Activated T-cell treated with anti-CD3 and anti-CD28 coated beads, Interleukin-2, amount 50 U/mL, for 1 hour (primary cell): ENCODE measurements around the gene SPNS2.
A peak's percentile ranks its signal among the peaks of the same experiment; 100 is the strongest.

ENCODE experiments used
- DNase-seq: peaks from one replicate; pipeline ENCODE4 v3.0.0-alpha.2; 2020

SPNS2 gene

DNA sequence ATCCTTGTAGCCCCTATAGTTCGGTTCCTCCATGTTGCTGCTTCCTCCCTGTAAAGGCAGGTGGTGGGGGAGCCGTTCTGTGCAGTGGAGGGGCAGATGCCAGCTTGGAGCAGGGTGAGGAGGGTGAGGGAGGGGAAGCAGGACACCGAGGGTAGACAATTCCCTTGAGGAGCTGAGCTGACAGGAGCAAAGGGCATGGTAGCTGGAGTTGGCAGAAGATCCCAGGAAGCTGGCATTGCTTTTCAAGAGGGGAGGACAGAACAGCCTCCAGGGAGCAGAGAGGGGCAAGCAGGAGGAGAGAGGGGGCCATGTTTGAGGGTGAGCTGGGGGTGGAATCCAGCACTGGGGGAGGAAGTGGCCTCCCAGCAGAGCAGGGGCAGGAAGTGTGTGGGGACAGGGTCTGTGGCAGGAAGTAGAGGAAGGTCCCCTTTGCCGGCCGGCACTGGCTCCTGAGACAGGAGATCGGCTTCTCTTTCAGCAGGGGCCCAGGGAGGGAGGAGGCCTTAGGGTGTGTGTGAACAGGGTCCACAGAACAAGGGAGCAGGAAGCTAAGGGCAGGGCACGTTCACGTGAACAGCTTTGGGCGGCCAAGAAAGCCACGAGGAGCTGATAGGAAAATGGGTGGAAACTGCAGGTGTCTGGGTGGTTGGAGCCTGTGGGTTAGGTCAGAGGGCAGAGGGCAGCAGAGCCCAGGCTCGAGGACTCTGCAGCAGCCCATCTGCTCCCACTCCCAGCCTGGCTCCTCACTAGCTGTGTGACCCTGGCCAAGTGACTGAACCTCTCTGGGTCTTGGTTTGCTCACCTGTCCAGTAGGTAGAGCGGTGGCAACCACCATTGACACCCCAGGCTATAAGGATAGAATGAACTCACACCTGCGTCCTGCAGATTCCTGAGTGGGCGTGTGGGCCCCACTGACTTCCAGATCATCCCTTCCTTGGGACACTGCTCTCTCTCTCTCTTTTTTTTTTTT, 17.5 kb upstream of the SPNS2 start:
- DNase-seq: no peak

DNA sequence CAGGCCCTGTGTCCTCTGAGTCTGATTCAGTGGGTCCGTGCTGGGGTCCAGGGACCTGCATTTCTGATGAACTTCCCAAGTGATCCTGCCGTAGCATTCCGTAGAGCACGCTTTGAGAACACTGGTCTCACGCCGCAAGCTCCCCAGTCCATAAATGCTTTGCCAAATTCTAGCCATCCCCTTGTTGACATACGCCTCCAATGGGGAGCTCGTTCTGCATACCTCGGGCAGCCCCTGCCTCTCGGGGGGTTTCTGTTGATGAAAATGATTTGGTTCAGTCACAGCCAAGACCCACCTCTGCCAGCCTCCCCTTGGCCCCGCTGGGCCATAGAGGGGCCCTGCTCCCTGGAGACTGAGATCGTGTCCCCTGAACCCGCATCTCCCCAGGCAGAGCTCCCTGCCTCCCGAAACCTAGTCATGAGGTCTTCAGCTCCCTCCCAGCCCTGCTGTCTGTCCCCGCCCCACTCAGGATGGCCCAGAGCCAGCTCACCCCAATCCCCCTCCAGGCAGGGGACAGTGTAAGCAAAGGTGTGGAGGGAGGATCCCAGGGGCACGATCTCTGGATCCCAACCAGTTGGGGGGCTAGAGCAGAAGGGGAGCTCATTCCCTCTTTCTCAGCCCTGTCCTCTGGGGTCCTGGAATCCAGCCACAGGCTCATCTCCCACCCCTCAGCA, 16.2 kb upstream of the SPNS2 start:
- no peak for DNase-seq

DNA sequence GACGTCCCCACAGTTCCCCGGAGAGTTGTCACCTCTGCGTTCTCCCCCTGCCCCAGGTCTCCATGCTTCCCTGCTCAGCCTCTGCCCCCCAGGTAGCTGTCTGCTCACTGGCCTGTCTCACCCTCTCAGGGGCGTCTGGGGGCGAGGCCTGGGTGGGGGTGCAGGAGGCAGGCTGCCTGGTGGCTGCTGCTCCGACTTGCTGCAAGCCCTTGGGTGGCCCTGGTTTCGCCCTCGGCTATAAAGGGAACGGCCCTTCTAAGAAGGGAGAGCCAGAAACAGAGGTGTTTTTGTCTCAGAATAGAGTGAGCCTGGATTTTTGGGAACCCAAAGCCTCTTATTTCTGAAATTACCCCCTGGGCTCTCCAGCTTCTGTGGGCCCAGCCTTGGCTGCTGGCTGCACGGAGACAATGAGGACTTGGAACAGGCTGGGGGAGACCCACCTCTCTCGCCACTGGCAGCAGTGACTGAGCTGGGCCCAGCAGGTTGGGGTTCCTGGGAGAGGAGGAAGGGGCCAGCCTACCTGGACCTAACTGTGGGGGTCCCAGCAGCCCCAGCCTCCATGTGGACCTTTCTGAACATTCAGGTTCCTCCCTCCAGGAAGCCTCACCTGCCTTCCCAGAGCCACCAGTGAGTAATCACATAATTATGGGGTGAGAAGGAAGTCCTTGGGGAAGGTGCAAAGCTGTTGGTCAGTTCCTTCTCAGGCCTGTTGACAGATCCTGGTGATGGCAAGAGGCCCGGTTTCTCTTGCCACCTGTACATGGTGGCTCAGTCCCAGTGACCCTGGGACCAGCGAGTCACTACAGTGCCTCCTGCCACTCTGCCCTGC, 15.5 kb upstream of the SPNS2 start:
- DNase-seq: no peak

DNA sequence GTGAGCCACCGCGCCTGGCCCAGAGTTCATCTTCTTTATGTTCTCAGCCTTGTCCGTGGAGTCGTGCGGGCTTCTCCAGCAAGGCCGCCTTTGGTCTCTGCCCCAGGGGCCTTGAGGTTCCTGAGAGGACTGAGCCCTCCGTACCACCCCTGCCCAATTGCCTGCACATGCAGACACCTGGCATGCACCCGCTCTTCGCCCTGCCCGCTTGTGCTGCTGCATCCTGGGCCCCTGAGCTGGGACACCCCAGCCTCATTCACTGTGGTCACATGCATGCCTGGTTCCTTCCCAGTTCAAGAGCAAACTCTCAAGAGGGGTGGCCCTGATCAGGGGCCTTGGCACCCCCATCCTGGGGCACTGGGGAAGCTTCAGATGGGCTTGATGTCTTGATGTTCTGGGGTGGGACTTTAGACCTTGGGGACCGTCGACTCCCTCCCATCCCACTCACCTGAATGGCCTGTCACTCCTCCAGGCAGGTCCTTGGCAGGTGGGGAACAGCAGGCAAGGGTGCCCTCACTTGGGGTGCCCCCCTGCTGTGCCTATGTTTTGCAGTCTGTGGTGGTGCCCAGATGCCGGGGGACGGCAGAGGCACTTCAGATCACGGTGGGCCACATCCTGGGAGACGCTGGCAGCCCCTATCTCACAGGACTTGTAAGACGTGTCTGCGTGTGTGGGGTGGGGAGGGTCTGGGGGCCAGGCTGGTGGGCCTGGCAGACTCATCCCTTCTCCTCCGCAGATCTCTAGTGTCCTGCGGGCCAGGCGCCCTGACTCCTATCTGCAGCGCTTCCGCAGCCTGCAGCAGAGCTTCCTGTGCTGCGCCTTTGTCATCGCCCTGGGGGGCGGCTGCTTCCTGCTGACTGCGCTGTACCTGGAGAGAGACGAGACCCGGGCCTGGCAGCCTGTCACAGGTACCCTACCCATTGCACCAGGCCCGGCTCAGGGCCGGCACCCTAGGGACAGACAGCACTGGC, 12.7 kb upstream of the SPNS2 start:
- DNase-seq: peak; percentile 65

DNA sequence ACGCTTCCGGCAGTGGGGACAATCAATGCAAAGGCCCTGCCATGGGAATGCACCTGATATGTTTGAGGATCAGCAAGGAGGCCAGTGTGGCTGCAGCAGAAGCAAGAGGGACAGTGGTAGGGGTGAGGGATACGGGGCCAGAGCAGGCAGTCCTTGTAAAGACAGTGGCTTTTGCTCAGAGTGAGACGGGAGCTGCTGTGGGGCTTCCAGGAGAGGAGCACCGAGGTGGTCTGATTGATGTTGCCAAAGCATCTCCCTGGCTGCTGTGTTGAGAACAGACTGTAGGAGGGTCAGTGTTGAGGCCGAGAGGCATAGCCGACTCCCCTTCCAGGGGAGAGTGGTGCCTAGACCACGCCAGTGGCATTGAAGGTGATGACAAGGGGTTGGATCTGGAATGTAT, 11.4 kb upstream of the SPNS2 start:
- no peak for DNase-seq

DNA sequence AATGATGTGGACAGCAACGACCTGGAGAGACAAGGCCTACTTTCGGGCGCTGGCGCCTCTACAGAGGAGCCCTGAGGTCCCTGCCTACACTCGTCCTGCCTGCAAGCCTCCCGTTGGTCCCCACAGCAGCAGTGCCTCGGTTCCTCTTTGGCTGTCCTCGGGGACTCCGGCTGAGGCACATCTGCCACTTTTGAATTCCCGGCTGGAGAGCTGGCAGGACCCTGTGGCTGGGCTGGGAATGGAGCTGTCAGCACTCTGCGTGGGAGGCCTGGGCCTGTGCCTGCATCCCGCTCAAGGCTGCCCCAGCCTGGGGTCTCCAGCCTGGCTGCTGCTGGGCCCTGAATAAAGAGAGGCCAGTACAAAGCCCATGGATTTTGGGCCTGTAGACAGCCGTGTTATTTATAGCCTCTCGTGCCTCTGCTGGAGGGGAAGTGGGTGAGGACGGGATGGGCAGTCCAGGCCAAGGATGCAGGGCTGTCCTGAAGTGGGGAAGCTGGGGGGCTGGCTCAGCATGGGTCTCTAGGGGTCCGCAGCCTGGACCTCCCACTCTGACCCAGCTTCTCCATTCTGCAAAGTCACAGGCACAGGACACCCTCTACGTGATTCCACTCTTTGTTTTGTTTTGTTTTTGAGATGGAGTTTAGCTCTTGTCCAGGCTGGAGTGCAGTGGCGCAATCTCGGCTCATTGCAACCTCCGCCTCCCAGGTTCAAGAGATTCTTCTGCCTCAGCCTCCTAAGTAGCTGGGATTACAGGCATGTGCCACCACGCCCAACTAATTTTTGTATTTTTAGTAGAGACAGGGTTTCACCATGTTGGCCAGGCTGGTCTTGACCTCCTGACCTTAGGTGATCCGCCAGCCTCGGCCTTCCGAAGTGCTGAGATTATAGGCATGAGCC, 10.6 kb upstream of the SPNS2 start:
- no peak for DNase-seq

DNA sequence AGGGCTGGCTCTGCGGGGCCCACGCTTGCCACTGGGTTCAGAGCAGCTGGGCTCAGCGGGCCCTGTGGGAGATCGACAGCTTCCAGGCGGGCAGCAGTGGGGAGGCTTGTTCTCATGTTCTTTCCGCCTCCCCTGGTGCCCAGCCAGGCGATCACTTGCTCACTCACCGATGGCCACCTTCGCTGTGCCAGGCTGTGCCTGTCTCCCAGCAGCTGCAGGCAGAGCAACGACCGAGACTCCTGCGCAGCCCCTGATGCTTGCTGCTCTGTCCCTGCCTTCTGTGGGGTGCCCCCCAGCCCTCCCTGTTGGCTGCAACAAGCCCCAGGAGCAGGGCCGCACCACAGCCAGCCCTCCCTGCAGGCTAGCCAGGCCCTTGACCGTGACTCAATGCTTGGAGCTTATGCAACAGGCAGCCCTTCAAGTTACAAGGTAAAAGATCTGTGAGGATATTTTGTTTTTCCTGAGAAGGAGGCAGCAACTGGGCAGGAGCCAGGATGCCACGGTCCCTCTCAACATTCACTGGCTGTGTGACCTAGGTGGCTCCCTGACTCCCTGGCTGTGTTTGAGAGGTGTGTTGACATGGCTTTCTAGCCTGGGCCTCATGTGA, 9.6 kb upstream of the SPNS2 start:
- no peak for DNase-seq

DNA sequence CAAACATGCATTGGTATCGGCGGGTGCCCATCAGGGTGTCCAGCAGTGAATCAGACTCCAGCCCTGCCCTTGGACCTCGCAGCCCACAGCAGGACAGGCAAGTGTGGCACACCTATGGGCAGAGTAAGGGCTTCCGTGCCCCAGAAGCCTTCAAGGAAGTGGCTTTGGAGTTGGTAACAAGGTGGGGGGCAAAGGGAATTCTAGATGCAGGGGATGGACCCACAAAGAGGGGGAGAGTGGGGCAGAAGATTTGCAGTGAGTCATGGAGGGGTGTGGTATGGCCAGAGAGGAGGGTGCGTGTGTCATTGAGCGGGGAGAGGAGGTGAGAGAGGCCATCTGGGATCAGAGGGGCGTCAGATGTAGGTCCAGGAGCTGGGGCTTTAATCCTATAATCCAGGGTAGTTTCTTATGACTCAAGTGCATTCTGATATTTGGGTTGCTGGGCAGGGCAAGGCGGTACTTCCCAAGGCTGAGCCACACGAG, 8.5 kb upstream of the SPNS2 start:
- no peak for DNase-seq

DNA sequence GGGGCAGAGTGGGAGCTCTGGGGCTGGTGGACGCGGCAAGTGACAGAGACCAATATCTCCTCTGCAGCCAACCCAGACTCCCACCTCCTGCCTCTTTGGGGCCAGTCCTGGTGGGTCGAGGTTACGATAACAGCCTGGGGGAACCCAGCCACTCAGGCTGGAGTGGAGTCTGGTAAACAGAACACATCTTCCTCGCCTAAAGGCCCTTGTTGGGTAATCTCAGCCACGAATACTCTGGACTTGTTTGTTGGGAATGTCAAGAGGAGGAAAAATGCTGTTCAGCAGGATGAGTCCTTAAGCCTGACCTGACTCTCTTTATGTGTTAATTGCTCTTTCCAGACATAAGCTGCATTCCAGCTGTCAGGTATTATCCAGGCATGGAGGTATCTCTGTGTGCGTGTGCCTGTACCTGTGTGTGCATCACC, 8.0 kb upstream of the SPNS2 start:
- no peak for DNase-seq

DNA sequence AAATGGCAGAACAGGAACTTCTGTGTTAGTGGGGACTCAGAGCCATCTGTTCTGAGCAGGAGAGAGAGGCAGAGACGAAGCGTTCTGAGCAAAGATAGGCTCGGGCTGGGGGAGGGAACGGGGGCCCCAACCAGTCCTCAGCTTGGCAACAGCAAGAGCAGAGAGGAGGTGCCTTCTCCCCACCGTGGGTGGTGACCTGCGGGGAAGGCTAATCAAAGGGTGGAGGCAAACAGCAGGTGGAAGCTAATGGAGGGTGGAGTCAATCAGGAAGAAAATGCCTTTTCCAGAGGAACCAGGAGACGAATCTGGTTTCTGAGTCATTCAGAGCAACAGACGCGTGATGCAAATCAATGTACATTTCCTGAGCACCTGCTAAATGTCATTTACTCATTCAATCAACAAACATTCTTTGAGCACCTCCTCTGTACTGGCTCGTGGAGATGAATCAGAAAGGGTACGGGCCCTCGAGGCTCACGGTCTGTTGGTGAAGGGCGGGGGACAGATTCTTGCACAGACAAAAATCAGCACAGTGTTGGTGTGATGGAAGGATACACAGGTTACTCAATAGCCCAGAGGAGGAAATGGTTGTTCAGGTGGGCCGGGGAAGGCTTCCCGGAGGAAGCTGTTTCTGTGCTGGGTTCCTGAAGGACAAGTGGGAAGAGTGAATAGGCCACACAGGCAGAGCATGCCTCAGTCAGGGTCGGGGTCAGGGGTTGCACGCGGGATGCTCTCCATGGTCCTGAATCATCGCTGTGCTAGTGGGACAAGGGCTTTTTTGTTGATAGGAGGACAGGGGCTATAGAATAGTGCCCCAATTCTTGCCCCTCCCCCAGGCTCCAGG, 5.7 kb upstream of the SPNS2 start:
- no peak for DNase-seq

DNA sequence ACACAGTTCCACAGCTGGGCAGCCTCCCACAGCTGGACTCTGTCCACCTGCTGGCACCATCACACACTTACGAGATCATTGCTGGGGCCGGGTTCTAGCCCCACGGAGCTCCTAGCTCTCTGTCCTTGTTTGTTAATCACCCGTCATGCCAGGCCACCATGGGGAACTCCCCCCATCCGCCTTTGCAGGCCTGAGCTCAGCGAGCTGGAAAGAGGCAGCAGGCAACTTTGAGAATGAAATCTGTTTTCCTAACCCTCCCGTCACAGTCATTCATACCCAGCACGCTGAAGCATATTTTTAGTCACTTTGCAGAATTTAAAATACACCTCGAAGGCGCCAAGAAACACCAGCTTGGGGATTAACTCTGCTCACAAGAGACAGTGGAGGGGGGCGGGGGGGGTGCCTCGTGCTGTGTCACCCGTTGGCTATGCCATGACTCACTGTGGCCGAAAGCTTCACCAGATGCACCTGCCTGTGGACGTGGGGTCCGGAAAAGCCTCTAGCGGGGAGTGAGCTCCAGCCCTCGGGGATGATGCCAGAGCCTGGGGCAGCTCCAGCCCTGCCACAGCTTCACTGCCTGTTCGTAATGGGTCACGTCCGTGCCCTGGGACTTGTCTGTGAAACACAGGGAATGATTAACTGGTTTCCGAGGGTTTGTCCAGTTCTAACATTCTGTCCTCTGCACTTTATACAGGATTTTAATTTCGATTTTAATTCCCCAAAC, 1.4 kb upstream of the SPNS2 start:
- no peak for DNase-seq

DNA sequence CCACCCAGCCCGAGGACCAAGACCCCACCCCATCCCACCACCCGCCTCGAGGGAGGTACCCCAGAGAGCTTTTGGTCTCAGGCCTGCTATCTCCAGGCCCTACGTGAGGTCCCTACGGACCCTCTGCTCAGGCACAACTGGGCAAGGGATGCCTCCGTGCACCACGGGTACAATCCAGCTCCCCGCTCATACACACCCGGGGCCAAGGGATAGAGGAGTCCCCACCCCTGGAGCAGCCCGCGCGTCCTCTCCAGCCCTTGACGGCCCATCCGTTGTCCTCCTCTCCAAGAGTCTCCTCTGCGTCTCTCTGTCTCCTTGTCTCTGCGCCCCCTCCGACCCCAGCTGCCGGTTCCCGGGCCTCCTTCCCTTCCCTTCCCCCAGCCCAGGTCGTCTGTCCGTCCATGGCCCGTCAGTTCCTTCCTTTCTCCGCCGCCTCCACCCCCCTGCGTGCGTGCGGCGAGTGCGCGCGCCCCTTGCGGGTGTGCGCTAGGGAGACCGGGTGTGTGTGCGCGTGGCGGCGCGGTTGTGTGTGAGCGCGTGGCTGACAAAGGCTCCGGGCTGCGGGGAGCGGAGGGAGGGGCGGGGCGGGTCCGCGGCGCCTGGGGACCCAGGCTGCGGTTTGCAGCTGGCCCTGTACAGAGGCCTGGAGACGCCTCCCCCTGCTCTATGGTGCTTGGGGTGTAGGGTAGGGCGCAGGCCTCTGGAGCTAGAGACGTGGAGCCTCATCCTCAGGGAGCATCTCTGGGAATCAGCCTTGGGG, 930 bp downstream of the SPNS2 start:
- peak; percentile 37 for DNase-seq

DNA sequence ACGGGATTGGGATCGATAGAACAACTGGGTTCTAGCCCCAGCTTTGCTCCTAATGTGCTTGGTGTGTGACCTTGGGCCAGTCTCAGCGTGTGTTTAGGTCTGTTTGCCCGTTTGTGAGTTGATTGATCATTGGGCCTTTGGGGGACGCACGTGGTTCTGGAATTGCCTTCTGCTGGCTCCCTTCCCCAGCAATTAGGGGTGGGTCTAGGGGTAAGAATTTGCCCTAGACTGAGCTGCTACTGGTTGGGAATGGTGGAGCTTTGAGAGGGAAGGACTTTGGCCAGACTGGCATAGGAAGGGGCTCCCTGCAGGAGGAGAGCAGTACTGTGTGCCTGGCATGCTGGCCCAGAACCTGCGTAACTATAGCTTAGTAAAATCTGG, 1.5 kb downstream of the SPNS2 start:
- DNase-seq: no peak

DNA sequence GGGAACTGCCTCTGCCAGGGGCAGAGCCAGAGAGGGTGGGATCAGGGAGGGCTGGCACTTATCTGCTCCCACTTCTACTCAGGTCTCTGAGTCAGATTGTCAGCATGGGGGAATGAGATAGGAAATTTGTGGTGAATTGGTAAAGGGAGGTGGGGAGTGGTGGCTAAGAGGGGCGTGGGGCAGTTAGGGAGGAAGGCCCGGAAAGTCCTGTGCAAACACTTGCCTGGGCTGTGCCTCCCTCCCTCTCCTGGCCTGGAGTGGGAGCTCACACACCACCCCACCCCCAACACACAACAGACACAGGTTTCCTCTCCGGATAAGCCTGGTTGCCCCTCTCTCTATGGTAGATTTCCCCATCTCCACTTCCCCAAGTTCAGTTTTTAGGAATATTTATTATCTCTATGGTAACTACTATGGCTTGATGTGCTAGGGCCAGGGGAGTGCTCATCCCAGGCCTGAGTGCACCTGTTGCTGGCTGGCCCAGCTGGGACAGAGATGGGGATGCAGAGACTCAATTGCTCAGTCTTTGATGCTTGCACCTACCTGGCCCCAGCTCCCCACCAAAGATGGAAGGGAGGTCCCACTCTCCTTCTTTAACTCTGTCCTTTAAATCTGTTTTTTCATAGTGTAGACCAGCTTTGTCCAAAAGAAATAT, 2.7 kb downstream of the SPNS2 start:
- DNase-seq: no peak

DNA sequence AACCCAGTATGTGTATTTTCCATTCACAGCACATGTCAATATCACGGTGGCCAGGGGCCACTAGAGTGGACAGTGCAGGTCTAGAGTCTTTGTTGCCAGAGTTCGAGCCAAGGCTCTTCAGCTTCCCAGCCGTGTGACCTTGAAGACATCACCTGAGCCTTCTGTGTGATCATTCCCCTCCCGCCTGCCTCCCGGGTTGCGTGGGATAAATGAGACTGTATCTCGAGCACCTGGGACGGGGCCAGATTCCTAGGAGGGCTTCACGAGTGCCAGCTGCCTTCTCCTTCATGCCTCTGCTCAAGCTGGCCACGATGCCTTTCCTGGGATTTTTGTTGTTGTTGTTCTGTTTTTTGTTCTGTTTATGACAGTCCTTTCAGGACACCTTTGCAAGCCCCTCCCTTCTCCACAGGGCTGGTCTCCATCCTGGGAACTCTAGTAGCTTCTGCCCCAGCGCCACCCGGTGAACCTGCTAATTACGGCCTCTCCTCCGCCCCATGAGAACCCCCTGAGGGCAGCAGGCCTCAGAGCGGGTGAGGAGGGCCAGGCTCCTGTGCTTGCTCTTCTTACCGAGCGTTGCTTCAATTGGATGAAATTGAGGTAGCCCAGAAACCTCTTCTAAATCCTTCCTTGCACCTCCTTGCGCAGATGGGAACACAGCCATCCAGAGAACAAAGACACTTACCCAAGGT, 3.9 kb downstream of the SPNS2 start:
- DNase-seq: no peak

DNA sequence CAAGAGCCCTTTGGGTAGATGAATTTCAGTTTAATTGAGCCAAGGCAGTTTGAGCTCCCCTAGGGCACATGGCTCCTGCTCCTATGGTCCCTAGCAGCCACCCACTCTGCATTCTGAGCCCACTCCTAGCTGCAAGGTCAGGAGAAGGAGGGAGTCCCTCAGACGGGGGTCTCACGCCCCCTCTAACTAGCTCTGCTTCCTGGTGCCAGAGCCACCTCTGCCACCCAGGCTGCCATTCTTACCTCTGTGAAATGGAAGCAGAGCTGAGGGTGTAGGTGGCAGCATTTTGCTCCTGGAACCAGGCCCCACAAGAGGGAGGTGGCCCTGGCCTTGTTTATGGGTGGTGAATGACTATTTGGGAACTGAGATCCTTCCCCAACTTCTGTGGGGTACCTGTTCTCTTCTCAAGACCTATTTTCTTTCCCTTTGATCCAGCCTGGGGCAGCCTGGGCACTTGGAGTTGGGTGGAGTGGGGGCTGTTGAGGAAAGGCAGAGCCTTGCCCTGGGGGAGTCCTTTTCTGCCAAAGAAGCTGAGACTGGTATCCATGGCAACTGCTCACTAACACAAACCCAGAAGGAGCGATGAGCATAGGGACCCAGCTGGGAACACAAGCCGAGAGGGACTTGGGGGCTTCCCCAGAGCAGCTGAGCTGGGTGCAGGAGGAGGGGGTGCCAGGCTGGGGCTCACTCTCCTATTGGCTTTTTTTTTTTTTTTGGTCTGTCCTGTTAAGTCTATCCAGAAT, 4.8 kb downstream of the SPNS2 start:
- DNase-seq: no peak
